Endothelial cell of umbilical vein (primary cell): ENCODE data around the gene RAX.

Experiments used
- EZH2 ChIP-seq: IDR thresholded peaks from 2 replicates; pipeline ENCODE4 v1.6.1; 2012; ENCODE audit warnings: borderline replicate concordance, low read depth, mild to moderate bottlenecking, moderate library complexity, low read length, inconsistent platforms; ENCODE audit not compliant: severe bottlenecking
- POLR2A ChIP-seq: IDR thresholded peaks from 2 replicates; pipeline ENCODE4 v1.6.1; 2012; ENCODE audit warnings: low read depth, mild to moderate bottlenecking, control low read depth, low read length
- TF ChIP-seq, protein P1 (sequence below): IDR thresholded peaks from 2 replicates; pipeline ENCODE4 v1.6.1; 2011; ENCODE audit not compliant: insufficient read depth, insufficient read length
- TF ChIP-seq, protein P2 (sequence below), 2 donors: IDR thresholded peaks; 1 replicate in 1 of 2; 2 replicates in 1 of 2; pipeline ENCODE4 v1.5.1; 2011; ENCODE audit warnings: low read length in 2 of 2, mild to moderate bottlenecking in 2 of 2, moderate library complexity in 2 of 2, control low read depth in 1 of 2, inconsistent platforms in 1 of 2, low read depth in 1 of 2; ENCODE audit not compliant: insufficient read depth in 1 of 2; ENCODE audit errors: extremely low read depth in 1 of 2

DNA sequence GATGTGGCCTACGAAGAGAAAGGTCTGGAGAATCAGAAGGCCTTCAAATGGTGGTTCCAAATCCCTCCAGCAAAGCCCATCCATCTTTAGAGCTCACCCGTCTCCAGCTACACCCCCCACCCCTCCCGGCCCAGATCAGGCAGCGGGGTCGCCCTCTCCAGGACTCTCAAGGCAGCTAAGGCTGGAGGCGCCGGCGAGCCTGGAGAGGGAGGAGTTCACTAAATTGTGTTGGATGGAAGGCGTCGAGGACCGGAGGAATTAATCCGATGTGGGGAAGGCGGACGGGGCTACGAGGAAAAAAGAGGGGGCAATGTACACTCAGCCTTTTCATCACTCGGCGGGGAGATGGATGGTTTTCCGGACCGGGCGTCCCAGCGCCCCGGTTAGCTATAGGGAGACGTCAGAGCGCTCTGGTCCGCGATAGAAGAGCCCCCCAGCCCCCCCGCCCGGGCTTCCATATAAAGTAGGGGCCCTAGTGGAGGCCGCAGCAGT is 53.5 kb downstream of the RAX start, which contains the start of gene GRP:
- TF ChIP-seq, protein P1, sequence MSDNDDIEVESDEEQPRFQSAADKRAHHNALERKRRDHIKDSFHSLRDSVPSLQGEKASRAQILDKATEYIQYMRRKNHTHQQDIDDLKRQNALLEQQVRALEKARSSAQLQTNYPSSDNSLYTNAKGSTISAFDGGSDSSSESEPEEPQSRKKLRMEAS = no peak
- no peak for TF ChIP-seq POLR2A
- TF ChIP-seq EZH2 = no peak
- TF ChIP-seq, protein P2, sequence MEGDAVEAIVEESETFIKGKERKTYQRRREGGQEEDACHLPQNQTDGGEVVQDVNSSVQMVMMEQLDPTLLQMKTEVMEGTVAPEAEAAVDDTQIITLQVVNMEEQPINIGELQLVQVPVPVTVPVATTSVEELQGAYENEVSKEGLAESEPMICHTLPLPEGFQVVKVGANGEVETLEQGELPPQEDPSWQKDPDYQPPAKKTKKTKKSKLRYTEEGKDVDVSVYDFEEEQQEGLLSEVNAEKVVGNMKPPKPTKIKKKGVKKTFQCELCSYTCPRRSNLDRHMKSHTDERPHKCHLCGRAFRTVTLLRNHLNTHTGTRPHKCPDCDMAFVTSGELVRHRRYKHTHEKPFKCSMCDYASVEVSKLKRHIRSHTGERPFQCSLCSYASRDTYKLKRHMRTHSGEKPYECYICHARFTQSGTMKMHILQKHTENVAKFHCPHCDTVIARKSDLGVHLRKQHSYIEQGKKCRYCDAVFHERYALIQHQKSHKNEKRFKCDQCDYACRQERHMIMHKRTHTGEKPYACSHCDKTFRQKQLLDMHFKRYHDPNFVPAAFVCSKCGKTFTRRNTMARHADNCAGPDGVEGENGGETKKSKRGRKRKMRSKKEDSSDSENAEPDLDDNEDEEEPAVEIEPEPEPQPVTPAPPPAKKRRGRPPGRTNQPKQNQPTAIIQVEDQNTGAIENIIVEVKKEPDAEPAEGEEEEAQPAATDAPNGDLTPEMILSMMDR (IDR thresholded peaks at IDR 0.05; ENCODE audit: extremely low read depth in 1 of 2, insufficient read depth in 1 of 2, low read depth in 1 of 2, low read length in 2 of 2) = no peak
